ENCODE data around the gene PRAC2.
A peak's percentile ranks its signal among the peaks of the same experiment; 100 is the strongest.
"Not testable (repeated sequence)": the region's sequence is repeated elsewhere in the genome, so short reads cannot be mapped to it uniquely, and the experiment has no call there.

PRAC2 gene

GRCh38 chr17:48722915-48723422, at the start of gene PRAC2:
Gene PRAC2, plus strand, starts transcription at chr17:48723185. Its CDS starts 1,226 bp downstream, at chr17:48724411.
- no peak for DNase-seq (ENCODE audit: low read depth)

DNA sequence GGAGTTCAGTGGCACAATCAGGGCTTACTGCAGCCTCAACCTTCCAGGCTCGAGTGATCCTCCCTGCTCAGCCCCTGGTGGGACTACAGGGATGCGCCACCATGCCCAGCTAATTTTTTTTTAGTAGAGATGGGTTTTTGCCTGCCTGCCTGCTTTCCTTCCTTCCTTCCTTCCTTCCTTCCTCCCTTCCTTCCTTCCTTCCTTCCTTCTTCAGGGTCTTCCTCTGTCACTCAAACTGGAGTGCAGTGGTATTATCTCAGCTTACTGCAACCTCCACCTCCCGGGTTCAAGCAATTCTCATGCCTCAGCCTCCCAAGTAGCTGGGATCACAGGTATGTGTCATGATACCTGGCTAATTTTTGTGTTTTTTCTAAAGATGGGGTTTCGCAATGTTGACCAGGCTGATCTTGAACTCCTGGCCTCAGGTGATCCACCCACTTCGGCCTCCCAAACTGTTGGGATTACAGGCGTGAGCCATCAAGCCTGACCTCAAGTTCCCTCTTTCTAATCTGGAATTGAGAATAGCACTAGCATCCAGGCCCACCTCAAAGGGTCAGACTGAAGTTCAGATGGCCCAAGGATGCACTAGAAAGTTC, 45.9 kb upstream of the PRAC2 start:
- no peak for DNase-seq (ENCODE audit: low read depth)

GRCh38 chr17:48678141-48678971, 44.6 kb upstream of the PRAC2 start:
- peak; percentile 35 for DNase-seq (ENCODE audit: low read depth)

GRCh38 chr17:48679385-48680096, 43.4 kb upstream of the PRAC2 start:
- no peak for DNase-seq (ENCODE audit: low read depth)

- no peak for DNase-seq (ENCODE audit: low read depth)
Measured at GRCh38 chr17:48681609-48682008, 41.4 kb upstream of the PRAC2 start.

DNA sequence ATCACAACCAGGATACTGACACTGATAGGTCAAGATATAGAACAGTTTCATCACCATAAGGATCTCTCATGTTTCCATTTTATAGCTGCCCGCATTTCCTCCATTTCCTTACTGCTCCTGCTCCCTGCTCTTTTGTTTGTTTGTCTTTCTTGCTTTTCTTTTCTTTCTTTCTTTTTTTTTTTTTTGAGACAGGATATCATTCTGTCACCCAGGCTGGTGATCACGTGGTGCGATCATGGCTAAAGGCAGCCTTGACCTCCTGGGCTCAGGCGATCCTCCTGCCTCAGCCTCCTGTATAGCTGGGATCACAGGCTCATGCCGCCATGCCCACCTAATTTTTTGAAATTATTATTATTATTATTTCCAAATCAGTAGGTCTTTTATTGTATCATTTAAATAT, 32.3 kb upstream of the PRAC2 start:
- DNase-seq (ENCODE audit: low read depth) = no peak

DNA sequence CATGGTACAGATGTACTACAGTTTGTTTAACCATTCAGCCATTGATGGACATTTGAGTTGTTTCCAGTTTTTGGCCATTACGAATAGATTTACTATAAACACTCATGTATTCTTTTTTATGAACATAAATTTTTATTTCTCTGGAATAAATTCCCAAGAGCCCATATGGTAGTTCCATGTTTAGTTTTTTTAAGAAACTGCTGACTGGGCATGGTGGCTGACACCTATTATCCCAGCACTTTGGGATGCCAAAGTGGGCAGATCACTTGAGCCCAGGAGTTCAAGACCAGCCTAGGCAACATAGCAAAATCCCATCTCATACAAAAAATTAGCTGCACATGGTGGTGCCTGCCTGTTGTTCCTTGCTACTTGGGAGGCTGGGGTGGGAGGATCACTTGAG, 30.9 kb upstream of the PRAC2 start:
- DNase-seq (ENCODE audit: low read depth) = no peak

DNA sequence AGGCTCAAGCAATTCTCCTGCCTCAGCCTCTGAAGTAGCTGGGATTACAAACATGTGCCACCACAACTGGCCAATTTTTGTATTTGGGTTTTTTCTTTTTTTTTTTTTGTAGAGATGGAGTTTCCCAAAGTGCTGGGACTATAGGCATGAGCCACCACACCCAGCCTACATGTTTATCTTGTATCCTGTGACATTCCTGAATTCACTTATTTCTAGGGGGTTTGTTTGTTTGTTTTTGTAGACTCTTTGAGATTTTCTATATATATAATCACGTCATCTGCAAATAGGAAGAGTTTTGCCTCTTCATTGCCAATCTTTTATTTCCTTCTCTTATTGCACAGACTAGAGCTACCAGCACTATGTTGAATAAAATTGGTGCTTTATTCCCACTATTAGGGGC, 29.8 kb upstream of the PRAC2 start:
- DNase-seq (ENCODE audit: low read depth) = no peak

DNA sequence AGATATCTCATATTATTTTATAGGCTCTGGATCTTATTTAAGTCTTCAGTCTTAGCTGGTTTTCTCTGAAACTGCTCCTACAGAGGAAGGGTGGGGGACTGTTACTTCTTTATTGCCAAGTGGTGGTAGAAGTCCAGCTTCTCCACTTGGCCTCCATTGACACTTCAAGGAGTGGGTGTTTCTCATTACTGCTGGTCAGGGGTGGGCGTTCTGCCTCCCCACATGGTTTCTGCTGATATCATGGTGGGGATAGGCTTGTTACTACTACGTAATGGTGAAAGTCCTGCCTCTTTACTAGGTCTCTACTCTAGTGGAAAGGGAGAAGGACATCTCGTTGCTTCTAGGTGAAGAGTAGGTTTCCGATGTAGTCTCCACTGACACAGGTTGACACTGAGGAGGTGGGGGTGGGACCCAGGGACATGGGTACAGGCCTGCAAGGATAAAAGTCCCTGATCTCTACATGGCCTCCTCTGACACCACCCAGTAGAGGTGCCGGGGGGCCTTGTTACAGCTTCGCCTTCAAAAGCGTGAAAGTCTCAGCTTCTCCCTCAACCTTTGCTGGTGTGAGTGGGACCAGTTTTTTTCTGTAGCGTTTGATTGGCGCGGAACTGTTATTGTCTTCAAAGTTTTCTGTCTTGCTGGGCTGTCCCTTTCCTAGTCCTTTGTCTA, 21.0 kb upstream of the PRAC2 start:
- no peak for DNase-seq (ENCODE audit: low read depth)

DNA sequence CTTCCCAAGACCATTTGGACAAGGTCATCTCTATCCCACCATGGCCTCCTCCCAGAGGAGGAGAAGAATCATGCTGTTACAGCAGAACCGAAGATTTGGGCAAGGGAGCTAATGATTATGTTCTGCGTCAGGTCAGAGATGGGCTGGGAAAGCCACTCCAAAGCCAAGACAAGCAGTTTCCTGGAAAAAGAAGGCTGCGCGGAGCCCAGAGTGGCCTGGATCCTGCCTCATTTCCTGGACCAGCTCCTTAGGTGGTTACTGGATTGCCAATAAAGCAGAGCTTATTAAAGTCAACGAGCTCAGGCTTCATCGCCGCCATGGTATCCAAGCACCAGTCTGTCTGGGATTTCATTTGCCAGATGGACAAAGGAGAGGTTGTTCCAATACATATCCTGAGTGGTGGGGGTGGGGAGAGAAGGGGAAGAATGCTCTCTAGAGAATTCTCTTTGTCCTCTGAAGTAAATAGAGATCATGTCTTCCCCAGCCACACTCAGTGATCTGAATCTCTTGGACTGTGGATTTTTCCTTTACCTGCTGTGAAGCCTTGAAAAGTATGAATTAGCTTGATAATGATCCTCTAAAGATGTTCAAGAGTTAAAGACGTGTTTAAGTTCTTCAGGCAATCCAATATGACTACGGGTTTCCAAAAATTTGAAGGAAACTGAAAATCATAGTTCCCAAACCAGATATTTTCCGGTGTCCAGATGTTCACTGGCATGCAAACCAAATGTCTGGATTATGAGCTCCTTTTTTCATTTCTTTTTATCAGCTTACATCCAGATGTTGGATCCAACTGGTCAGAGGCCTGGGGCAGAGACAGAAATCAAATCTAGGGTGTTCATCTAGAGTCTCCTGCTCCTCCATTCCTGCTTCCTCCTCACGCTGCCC, 18.4 kb upstream of the PRAC2 start:
- DNase-seq (ENCODE audit: low read depth) = no peak

DNA sequence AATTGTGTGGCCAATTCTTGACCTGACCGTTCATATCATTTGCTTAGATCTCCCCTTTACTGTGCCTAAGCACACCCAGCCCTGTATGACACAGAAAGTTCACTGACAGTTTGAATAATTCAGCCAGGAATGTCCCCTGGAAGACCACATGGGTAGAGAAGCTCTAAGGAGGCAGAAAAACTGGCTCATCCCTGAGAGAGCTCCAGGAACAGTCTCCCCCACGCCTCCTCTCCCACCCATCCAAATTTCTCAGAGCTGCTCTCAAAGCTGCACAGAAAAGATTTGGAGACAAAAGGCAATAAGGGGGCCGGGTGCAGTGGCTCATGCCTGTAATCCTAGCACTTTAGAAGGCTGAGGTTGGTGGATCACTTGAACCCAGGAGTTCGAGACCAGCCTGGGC, 11.9 kb upstream of the PRAC2 start:
- no peak for DNase-seq (ENCODE audit: low read depth)

- DNase-seq (ENCODE audit: low read depth) = no peak
Measured at GRCh38 chr17:48715496-48716399, 7.2 kb upstream of the PRAC2 start.

GRCh38 chr17:48716549-48716948, 6.4 kb upstream of the PRAC2 start:
- DNase-seq (ENCODE audit: low read depth) = not testable (repeated sequence)

- DNase-seq (ENCODE audit: low read depth) = no peak
Measured at GRCh38 chr17:48717367-48718226, 5.4 kb upstream of the PRAC2 start.

DNA sequence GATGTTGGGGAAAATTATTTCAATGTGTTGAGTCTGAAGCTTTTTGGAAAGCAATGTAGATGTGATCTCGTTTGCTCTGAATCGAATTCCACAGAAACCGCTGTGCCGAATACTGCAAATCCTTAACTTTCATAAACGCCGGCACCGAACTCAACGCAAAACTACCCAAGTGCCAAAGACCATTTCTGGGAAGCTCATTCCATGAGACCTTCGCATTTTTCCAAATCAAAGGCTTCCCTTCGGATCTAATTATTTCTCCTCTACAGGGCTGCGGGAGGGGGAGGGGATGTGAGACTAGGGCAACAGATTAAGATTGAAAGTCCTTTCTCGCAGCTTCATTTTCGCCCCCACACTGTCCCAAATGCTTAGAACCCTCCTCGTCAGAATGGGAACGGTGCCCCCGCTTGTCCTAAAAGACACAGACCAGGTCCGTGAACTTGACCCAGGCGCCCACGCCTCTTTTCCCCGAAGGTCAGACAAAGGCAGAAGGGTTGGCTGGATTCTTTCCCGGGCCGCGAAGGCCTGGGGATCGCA, 4.7 kb upstream of the PRAC2 start:
- no peak for DNase-seq (ENCODE audit: low read depth)

- no peak for DNase-seq (ENCODE audit: low read depth)
Measured at GRCh38 chr17:48718761-48719641, 4.0 kb upstream of the PRAC2 start.

GRCh38 chr17:48719642-48720265, 3.2 kb upstream of the PRAC2 start:
- DNase-seq (ENCODE audit: low read depth) = no peak
